CD4-positive, alpha-beta T cell (primary cell): ENCODE results near the gene TOR2A. TPM values are rescaled to one million over a fixed set of nuclear protein-coding genes. Genes with fewer than 3 reads are reported as not detected.
A peak's percentile ranks its signal among the peaks of the same experiment; 100 is the strongest.

ENCODE experiments used
- ATAC-seq: fragments of 200-7000 bp; cut with Tn5 transposase; one replicate; pipeline ENCODE4 v1.10.0; 2022; ENCODE audit warnings: mild to moderate bottlenecking; ENCODE audit not compliant: poor library complexity
- CTCF ChIA-PET: fragments of 350-600 bp; sonication (Branson Sonifier 250); formaldehyde crosslinking; loops from one replicate; lab custom pipeline; 2021; ENCODE audit warnings: antibody characterized with exemption, inconsistent platforms; lab: Charles Lee
- POLR2A ChIA-PET: fragments of 350-600 bp; sonication (Branson Sonifier 250); formaldehyde crosslinking; loops from one replicate; lab custom pipeline; 2021; ENCODE audit warnings: antibody characterized with exemption, inconsistent platforms; lab: Charles Lee
- DNase-seq, 14 experiments: peaks; one replicate each; pipeline ENCODE4 v3.0.0-alpha.2; 2013 to 2020; ENCODE audit warnings: mixed read lengths in 2 of 14
- H3K27ac ChIP-seq, 2 donors: one replicate each; pipeline versions ENCODE4 v1.5.1 to v1.7.0; 2013; ENCODE audit warnings: low read length in 2 of 2, low read depth in 1 of 2, mild to moderate bottlenecking in 1 of 2
- H3K27me3 ChIP-seq, 2 experiments: 1 replicate in 1 of 2; 2 replicates in 1 of 2; pipeline versions ENCODE4 v1.6.1 to v1.7.0; 2013; ENCODE audit warnings: low read length in 2 of 2, control low read depth in 1 of 2, mild to moderate bottlenecking in 1 of 2, moderate library complexity in 1 of 2; ENCODE audit not compliant: insufficient read depth in 2 of 2, control insufficient read depth in 1 of 2
- H3K36me3 ChIP-seq: one replicate; pipeline ENCODE4 v1.6.1; 2013; ENCODE audit warnings: low read length, control low read depth; ENCODE audit not compliant: insufficient read depth
- H3K4me1 ChIP-seq: one replicate; pipeline ENCODE4 v1.6.1; 2013; ENCODE audit warnings: low read length, control low read depth; ENCODE audit not compliant: insufficient read depth
- H3K4me3 ChIP-seq: one replicate; pipeline ENCODE4 v1.5.1; 2013; ENCODE audit warnings: mild to moderate bottlenecking, low read length, moderate library complexity
- H3K9me3 ChIP-seq, 2 experiments: 1 replicate in 1 of 2; 2 replicates in 1 of 2; pipeline versions ENCODE4 v1.6.1 to v1.7.0; 2013; ENCODE audit warnings: low read length in 2 of 2, mild to moderate bottlenecking in 2 of 2, control low read depth in 1 of 2, moderate library complexity in 1 of 2; ENCODE audit not compliant: control insufficient read depth in 1 of 2, insufficient read depth in 1 of 2
- H3K27ac Mint-ChIP-seq: one replicate; pipeline ENCODE4 v1.8.0; 2020; ENCODE audit warnings: mixed read lengths
- H3K27me3 Mint-ChIP-seq: one replicate; pipeline ENCODE4 v1.8.0; 2021; ENCODE audit warnings: mixed read lengths
- H3K36me3 Mint-ChIP-seq: one replicate; pipeline ENCODE4 v1.8.0; 2021; ENCODE audit warnings: low read depth, mixed read lengths
- H3K4me1 Mint-ChIP-seq: one replicate; pipeline ENCODE4 v1.8.0; 2021; ENCODE audit warnings: low read depth, mixed read lengths
- H3K4me3 Mint-ChIP-seq: one replicate; pipeline ENCODE4 v1.8.0; 2020; ENCODE audit warnings: mild to moderate bottlenecking, mixed read lengths
- H3K9me3 Mint-ChIP-seq: one replicate; pipeline ENCODE4 v1.8.0; 2020; ENCODE audit warnings: mixed read lengths
- intact Hi-C, 2 experiments: fragments of 100-400 bp; cut with DNase I in 1 of 2; cut with micrococcal nuclease in 1 of 2; formaldehyde crosslinking; loops; one replicate each; pipeline versions ENCODE4 v1.15.1 to v1.9.0; 2023 to 2025; cut with DNase I, micrococcal nuclease
- total RNA-seq, 174 experiments: library from RNA in 2 of 174; stranded (reverse) in 2 of 174; gene quantifications; one replicate each; pipeline ENCODE4 v1.2.3 and lab custom pipeline; 2021 to 2026
- TF ChIP-seq, protein P1 (sequence below): fragments of 200-600 bp; IDR thresholded peaks from one replicate; pipeline ENCODE4 v1.8.0; 2022; ENCODE audit warnings: antibody characterized with exemption, mild to moderate bottlenecking

TOR2A gene
- total RNA-seq, 2 experiments from 2014 or later, result 7.6 to 8.2 TPM

DNA sequence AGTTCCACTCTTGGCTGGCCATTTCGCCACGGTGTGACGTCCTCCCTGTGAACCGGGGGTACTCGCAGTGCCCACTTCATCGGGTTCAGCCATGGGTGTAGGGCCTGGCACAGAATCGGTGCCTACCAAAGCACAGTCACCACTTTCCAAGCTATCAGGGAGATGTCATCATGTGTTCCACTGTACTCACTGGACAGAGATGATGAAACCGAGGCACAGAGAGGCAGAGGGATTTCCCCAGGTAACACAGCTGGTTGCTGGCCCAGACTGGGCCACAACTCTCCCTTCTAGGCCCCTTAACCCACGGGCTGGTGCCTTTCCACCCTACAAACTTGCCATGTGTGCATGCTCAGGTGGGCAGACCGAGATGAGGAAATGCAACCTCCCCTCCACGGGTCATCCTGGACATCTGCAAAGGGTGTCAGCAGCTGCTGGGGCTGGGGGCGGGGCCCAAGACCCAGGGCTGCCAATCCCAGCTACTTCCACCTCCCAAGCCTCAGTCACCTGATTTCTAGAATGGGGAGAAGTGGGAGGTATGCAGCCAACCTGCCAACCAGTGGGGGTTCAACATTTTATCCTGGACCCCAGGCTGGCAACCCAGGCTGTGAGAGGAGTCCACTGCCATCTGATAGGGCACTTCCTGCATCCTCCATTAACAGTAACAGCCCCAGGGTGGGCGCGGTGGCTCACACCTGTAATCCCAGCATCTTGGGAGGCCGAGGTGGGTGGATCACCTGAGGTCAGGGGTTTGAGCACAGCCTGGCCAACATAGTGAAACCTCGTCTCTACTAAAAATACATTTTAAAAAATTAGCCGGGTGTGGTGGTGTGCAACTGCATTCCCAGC is 44.3 kb upstream of the TOR2A start:
- peak in 5 of 14 experiments; percentile 22 to 84 (median 65) for DNase-seq
- Mint-ChIP-seq H3K27me3 (no peaks in the 10 kb centered on the region), H3K4me3 (peak overlapping the region; percentile 96), H3K36me3 (peaks cover 21% of the 10 kb centered on the region), H3K9me3 (no peaks in the 10 kb centered on the region), H3K4me1 (peaks cover 72% of the 10 kb centered on the region), H3K27ac (peak overlapping the region; percentile 97)
- CTCF ChIA-PET, result interaction anchor here (0.6 to 3.4 kb wide), 3 partner anchors 45 to 142 kb away, joined by 3 to 17 read pairs (median 3); partner anchors contain the start of gene TOR2A
- H3K27me3 ChIP-seq, result no peaks in the 10 kb centered on the region
- H3K4me3 ChIP-seq, result peak overlapping the region; percentile 80
- peaks cover 88% of the 10 kb centered on the region for H3K4me1 ChIP-seq
- POLR2A ChIA-PET, result interaction anchor here (0.7 to 2.2 kb wide), 5 partner anchors 10 to 90 kb away, joined by 3 to 16 read pairs (median 5); no protein-coding TSS in a partner anchor
- peak overlapping the region; percentile 86 to 90 for H3K27ac ChIP-seq
- peak; percentile 9 for ATAC-seq
- H3K36me3 ChIP-seq, result peaks cover 3% of the 10 kb centered on the region
- no peaks in the 10 kb centered on the region for H3K9me3 ChIP-seq
- TF ChIP-seq, protein P1, sequence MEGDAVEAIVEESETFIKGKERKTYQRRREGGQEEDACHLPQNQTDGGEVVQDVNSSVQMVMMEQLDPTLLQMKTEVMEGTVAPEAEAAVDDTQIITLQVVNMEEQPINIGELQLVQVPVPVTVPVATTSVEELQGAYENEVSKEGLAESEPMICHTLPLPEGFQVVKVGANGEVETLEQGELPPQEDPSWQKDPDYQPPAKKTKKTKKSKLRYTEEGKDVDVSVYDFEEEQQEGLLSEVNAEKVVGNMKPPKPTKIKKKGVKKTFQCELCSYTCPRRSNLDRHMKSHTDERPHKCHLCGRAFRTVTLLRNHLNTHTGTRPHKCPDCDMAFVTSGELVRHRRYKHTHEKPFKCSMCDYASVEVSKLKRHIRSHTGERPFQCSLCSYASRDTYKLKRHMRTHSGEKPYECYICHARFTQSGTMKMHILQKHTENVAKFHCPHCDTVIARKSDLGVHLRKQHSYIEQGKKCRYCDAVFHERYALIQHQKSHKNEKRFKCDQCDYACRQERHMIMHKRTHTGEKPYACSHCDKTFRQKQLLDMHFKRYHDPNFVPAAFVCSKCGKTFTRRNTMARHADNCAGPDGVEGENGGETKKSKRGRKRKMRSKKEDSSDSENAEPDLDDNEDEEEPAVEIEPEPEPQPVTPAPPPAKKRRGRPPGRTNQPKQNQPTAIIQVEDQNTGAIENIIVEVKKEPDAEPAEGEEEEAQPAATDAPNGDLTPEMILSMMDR, result no peak
- intact Hi-C loops, result no loop called here

DNA sequence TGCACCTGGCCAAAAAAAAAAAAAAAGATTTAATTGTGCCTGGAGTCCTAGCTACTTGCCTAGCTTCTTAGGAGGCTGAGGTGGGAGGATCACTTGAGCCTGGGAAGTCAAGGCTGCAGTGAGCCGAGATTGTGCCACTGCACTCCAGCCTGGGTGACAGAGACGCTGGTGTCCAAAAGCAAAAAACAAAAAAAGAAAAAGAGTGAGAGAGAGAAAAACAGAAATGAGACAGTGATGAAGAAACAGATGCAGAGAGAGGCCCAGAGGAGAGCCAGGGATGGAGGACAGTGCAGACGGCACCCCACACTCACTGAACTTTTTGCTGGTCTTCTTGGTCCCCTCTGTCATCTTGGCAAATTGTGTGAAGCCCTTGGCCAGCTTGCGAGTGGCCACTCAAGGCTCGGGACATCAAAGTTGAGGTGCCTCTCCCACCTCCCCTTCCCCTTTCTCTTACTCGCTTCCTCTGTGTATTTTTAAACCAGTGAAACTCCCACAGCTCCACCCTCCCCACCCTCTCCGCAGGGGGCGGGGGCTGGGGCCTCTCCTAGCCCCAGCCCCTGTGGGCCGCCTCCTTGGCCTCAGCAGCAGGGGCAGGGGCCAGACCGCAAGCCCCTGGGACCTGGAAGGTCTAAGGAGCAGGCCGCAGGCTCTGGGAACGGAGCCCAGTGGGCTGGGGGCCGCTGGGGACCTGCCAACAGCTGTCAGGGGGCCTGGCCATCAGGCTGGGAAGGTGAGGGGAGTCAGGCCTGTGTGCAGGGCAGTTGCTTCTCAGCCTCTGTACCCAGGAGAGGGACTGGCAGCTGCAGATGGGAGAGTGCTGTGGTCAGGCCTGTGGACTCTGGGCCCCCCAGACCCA is 43.4 kb upstream of the TOR2A start, which contains the start of gene SH2D3C:
Gene SH2D3C, minus strand, starts transcription at position 387 of the 856 bp plus-strand sequence. Its CDS starts 39 bp downstream, at position 348.
- CTCF ChIA-PET, result interaction anchor here (0.6 to 3.4 kb wide), 3 partner anchors 44 to 143 kb away, joined by 3 to 17 read pairs (median 4); partner anchors contain the start of gene TOR2A
- Histone ChIP-seq H3K27ac (peak within 1 kb of the TSS; percentile 86 to 90), H3K27me3 (no peaks in the 10 kb centered on the region), H3K4me1 (peaks cover 88% of the 10 kb centered on the region), H3K9me3 (no peaks in the 10 kb centered on the region), H3K36me3 (peaks cover 12% of the 10 kb centered on the region), H3K4me3 (peak within 1 kb of the TSS; percentile 80)
- ATAC-seq (peak; percentile 37), DNase-seq (peak in 9 of 14 experiments; percentile 41 to 67 (median 62))
- no peaks in the 10 kb centered on the region for H3K27me3 Mint-ChIP-seq
- peak within 1 kb of the TSS; percentile 96 for H3K4me3 Mint-ChIP-seq
- TF ChIP-seq, protein P1, result no peak
- peaks cover 69% of the 10 kb centered on the region for H3K4me1 Mint-ChIP-seq
- peak within 1 kb of the TSS; percentile 97 for H3K27ac Mint-ChIP-seq
- H3K9me3 Mint-ChIP-seq, result no peaks in the 10 kb centered on the region
- POLR2A ChIA-PET, result interaction anchor here (0.6 to 2.2 kb wide), 7 partner anchors 9 to 1034 kb away, joined by 3 to 16 read pairs (median 3); no protein-coding TSS in a partner anchor
- peaks cover 28% of the 10 kb centered on the region for H3K36me3 Mint-ChIP-seq
- intact Hi-C loops, result no loop called here
